Breast epithelium (tissue), 4 donors: Measurements from ENCODE around the gene AGAP3. TPM values are rescaled to one million over a fixed set of nuclear protein-coding genes. Genes with fewer than 3 reads are reported as not detected.
A peak's percentile ranks its signal among the peaks of the same experiment; 100 is the strongest.

Experiments used
- DNase-seq, 2 donors: peaks; one replicate each; pipeline ENCODE4 v3.0.0-alpha.2; 2019; ENCODE audit warnings: low spot score in 2 of 2
- H3K27ac ChIP-seq, 2 donors: fragments of 200-600 bp; sonication (generic) in 1 of 2; one replicate each; pipeline ENCODE4 v1.5.1; 2016 to 2019; ENCODE audit warnings: mild to moderate bottlenecking in 1 of 2
- H3K27me3 ChIP-seq, 2 donors: fragments of 200-600 bp; sonication (generic) in 1 of 2; one replicate each; pipeline versions ENCODE4 v1.5.1 to v1.6.0; 2017 to 2019; ENCODE audit warnings: control low read depth in 1 of 2, mild to moderate bottlenecking in 1 of 2
- H3K36me3 ChIP-seq: fragments of 200-600 bp; one replicate; pipeline ENCODE4 v1.5.1; 2019
- H3K4me1 ChIP-seq, 2 donors: fragments of 200-600 bp; sonication (generic); one replicate each; pipeline ENCODE4 v1.5.1; 2016 to 2019; ENCODE audit warnings: control low read depth in 1 of 2
- H3K4me3 ChIP-seq, 3 donors: fragments of 200-600 bp; sonication (generic); 1 replicate in 2 of 3; 2 replicates in 1 of 3; pipeline ENCODE4 v1.5.1; 2016 to 2019; ENCODE audit warnings: mild to moderate bottlenecking in 3 of 3, moderate library complexity in 2 of 3
- H3K9me3 ChIP-seq, 2 donors: fragments of 200-600 bp; sonication (generic) in 1 of 2; one replicate each; pipeline ENCODE4 v1.5.1; 2016 to 2019; ENCODE audit warnings: control low read depth in 1 of 2
- CTCF ChIP-seq, 3 donors: fragments of 450-650 bp; IDR thresholded peaks; one replicate each; pipeline ENCODE4 v1.5.1; 2016 to 2017; ENCODE audit warnings: antibody characterized with exemption in 3 of 3, mild to moderate bottlenecking in 3 of 3, moderate library complexity in 3 of 3
- POLR2A ChIP-seq: fragments of 450-650 bp; IDR thresholded peaks from one replicate; pipeline ENCODE4 v1.6.1; 2016; ENCODE audit warnings: antibody characterized with exemption, mild to moderate bottlenecking, moderate library complexity
- POLR2AphosphoS5 ChIP-seq, 3 donors: sonication (generic); formaldehyde crosslinking; IDR thresholded peaks; one replicate each; pipeline ENCODE4 v1.6.1; 2017; ENCODE audit warnings: antibody characterized with exemption in 3 of 3
- intact Hi-C: fragments of 100-400 bp; cut with DNase I; formaldehyde crosslinking; loops from one replicate; pipeline ENCODE4 v1.15.1; 2023; ENCODE audit warnings: low total_unique reads
- total RNA-seq, 3 donors: library from RNA; depleted of rRNA; stranded (reverse); fragments of >200 nt; gene quantifications; one replicate each; pipeline ENCODE4 v1.1.0, GENCODE V29; 2016

Gene AGAP3
- total RNA-seq, 3 donors from 2014 or later = 47.2 to 58.1 (median 55.1) TPM

- Histone ChIP-seq H3K27ac (no peak overlapping the region), H3K36me3 (no peaks in the 10 kb centered on the region), H3K4me1 (peaks cover 0 to under 1% of the 10 kb centered on the region in 2 donors), H3K9me3 (no peaks in the 10 kb centered on the region), H3K27me3 (no peaks in the 10 kb centered on the region), H3K4me3 (no peak overlapping the region)
- intact Hi-C loops = no loop called here
- no peak for TF ChIP-seq CTCF (IDR thresholded peaks at IDR 0.05)
- no peak for TF ChIP-seq POLR2AphosphoS5 (IDR thresholded peaks at IDR 0.05)
- no peak for TF ChIP-seq POLR2A
- DNase-seq = no peak
These were observed 9.7 kb downstream of the AGAP3 start for GRCh38 chr7:151095828-151096475.

- H3K27ac ChIP-seq = peak overlapping the region in 1 of 2 donors; percentile 20
- intact Hi-C loops = no loop called here
These were observed 13.4 kb downstream of the AGAP3 start for GRCh38 chr7:151099486-151100211.

GRCh38 chr7:151100921-151101320 lies 14.6 kb downstream of the AGAP3 start:
- TF ChIP-seq POLR2A (no peak), CTCF (IDR thresholded peaks at IDR 0.05) (no peak), POLR2AphosphoS5 (IDR thresholded peaks at IDR 0.05) (no peak)
- Histone ChIP-seq H3K4me3 (no peak overlapping the region), H3K9me3 (no peaks in the 10 kb centered on the region), H3K36me3 (no peaks in the 10 kb centered on the region), H3K4me1 (no peaks in the 10 kb centered on the region), H3K27me3 (no peaks in the 10 kb centered on the region), H3K27ac (peak overlapping the region in 1 of 2 donors; percentile 19)
- no peak for DNase-seq
- intact Hi-C loops = no loop called here

More at GRCh38 chr7:151099486-151100211, 13.4 kb downstream of the AGAP3 start:
- Histone ChIP-seq H3K27me3 (no peaks in the 10 kb centered on the region), H3K36me3 (no peaks in the 10 kb centered on the region), H3K9me3 (no peaks in the 10 kb centered on the region), H3K4me3 (peak overlapping the region in 1 of 3 donors; percentile 23), H3K4me1 (no peaks in the 10 kb centered on the region)
- TF ChIP-seq POLR2AphosphoS5 (IDR thresholded peaks at IDR 0.05) = no peak
- TF ChIP-seq CTCF (IDR thresholded peaks at IDR 0.05) = no peak
- TF ChIP-seq POLR2A = no peak
- DNase-seq = no peak

- H3K27me3 ChIP-seq = no peaks in the 10 kb centered on the region
- no peaks in the 10 kb centered on the region for H3K4me1 ChIP-seq
- intact Hi-C loops = no loop called here
- no peaks in the 10 kb centered on the region for H3K36me3 ChIP-seq
- no peak for DNase-seq
- no peaks in the 10 kb centered on the region for H3K9me3 ChIP-seq
- no peak overlapping the region for H3K4me3 ChIP-seq
- peak overlapping the region in 1 of 2 donors; percentile 19 for H3K27ac ChIP-seq
- no peak for TF ChIP-seq POLR2AphosphoS5 (IDR thresholded peaks at IDR 0.05)
- TF ChIP-seq POLR2A = no peak
These were observed 15.5 kb downstream of the AGAP3 start for GRCh38 chr7:151101621-151102396.

- intact Hi-C loops = no loop called here
- H3K4me1 ChIP-seq = no peaks in the 10 kb centered on the region
- no peak overlapping the region for H3K27ac ChIP-seq
- H3K27me3 ChIP-seq = no peaks in the 10 kb centered on the region
- H3K36me3 ChIP-seq = no peaks in the 10 kb centered on the region
- DNase-seq = no peak
- no peak overlapping the region for H3K4me3 ChIP-seq
- no peak for TF ChIP-seq POLR2AphosphoS5 (IDR thresholded peaks at IDR 0.05)
- no peak for TF ChIP-seq POLR2A
- TF ChIP-seq CTCF (IDR thresholded peaks at IDR 0.05) = no peak
- H3K9me3 ChIP-seq = no peaks in the 10 kb centered on the region
These were observed 16.7 kb downstream of the AGAP3 start for GRCh38 chr7:151102991-151103390.
